Measurements from ENCODE around the gene TMEM235.
"Not testable (repeated sequence)": the region's sequence is repeated elsewhere in the genome, so short reads cannot be mapped to it uniquely, and the experiment has no call there.

The TMEM235 gene

GRCh38 chr17:78219396-78220150, 11.9 kb upstream of the TMEM235 start:
- DNase-seq (ENCODE audit: low spot score) = no peak

GRCh38 chr17:78223061-78223460, 8.4 kb upstream of the TMEM235 start:
- no peak for DNase-seq (ENCODE audit: low spot score)

DNA sequence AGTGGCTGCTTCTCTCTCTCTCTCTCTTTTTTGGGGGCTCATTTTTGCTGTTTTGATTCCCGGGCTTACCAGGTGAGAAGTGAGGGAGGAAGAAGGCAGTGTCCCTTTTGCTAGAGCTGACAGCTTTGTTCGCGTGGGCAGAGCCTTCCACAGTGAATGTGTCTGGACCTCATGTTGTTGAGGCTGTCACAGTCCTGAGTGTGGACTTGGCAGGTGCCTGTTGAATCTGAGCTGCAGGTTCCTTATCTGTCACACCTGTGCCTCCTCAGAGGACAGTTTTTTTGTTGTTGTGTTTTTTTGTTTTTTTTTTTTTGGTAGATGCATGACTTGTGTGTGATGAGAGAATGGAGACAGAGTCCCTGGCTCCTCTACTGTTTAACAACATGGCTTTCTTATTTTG, 7.7 kb upstream of the TMEM235 start:
- no peak for DNase-seq (ENCODE audit: low spot score)

GRCh38 chr17:78224231-78225087, 7.0 kb upstream of the TMEM235 start:
- no peak for DNase-seq (ENCODE audit: low spot score)

GRCh38 chr17:78225088-78225865, 6.2 kb upstream of the TMEM235 start:
- no peak for DNase-seq (ENCODE audit: low spot score)

- no peak for DNase-seq (ENCODE audit: low spot score)
Observed at GRCh38 chr17:78226055-78226758, 5.2 kb upstream of the TMEM235 start.

- DNase-seq (ENCODE audit: low spot score) = no peak
Observed at GRCh38 chr17:78226759-78227454, 4.5 kb upstream of the TMEM235 start.

DNA sequence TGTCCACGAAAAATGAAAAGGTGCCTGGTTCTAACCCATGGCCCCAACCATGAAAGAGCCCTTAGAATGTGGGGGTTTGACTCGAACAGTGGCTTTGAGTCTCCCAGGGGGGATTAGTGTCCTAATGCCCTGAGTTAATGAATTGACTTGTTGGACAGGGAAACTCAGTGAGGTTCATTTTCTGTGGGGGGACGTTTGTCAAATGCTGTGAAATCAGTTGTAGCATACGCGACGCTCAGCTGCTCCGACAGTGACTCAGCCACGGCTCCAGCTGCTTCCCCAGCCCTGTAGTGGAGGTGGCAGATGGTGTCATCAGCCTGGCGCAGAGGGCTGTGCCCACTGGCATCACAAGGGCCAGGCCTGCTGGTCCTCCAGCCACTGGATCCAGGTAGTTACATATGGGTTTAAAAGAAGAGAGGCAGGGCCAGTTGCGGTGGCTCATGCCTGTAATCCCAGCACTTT, 3.9 kb upstream of the TMEM235 start:
- no peak for DNase-seq (ENCODE audit: low spot score)

GRCh38 chr17:78228176-78228575, 3.3 kb upstream of the TMEM235 start:
- no peak for DNase-seq (ENCODE audit: low spot score)

DNA sequence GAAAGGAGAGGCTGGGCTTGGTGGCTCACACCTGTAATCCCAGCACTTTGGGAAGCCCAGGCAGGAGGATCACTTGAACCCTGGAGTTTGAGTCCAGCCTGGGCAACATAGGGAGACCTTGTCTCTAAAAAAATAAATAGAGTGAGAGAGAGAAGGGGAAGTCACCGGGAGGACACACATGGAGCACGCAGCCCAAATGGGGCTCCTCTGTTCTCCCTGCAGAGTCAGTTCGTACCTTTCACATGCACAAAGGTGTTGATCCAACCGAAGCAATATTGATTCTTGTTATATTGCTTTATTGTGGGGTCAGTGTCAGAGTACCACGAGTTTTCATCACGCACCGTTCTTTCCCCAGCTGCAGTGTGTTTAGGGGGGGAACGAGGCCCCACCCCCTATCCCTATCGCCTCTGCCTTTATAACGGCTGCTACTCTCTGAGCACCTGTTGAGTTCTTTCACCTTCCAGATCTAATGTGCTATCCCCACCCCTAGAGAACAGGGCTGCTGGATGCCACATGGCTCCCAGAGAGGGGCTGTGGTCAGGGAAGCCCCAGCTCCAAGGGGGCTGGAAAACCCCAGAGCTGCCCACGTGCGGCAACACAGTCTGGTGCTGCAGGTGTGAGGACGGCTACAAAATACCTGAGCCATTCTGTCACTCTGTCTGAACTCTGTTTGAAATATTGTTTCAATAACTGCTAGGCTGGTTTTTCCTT, 1.0 kb upstream of the TMEM235 start:
- DNase-seq (ENCODE audit: low spot score) = no peak

DNA sequence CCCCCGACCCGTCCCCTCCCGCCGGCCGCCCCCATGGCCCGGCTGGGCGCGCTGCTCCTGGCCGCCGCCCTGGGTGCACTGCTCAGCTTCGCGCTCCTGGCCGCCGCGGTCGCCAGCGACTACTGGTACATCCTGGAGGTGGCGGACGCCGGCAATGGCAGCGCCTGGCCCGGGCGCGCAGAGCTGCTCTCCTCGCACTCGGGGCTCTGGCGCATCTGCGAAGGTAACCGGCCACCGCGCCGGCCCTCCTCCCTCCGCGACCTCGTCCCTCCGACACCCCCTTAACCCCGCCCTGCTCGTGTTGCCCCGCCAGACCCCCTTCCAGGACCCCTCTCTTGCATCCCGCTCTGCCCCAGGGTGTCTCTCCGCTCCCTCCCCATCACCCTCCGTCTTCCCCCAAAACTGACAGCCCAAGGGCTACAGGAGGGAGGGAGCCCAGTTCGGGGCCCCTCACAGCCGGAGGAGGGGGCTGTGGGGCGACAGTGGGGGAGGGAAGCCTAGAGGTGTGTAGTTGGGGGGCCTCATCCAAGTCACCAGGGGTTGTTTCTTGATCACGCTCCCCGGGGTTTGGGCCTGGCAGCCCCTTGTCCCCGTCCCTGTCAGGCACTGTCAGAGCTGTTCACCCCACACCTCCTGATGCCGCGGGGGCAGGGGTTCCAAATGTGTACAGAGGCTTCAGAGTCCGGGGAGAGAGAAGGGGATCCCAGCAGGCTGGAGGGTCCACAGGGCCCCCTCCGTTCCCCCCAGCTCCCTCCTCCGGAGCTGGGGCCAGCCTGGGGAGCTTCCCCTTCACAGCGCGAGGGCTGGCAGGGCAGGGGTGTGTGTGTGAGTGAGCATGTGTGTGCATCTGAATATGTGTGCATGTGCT, 794 bp downstream of the TMEM235 start:
- no peak for DNase-seq (ENCODE audit: low spot score)

- no peak for DNase-seq (ENCODE audit: low spot score)
Observed at GRCh38 chr17:78232859-78233173, 1.4 kb downstream of the TMEM235 start.

DNA sequence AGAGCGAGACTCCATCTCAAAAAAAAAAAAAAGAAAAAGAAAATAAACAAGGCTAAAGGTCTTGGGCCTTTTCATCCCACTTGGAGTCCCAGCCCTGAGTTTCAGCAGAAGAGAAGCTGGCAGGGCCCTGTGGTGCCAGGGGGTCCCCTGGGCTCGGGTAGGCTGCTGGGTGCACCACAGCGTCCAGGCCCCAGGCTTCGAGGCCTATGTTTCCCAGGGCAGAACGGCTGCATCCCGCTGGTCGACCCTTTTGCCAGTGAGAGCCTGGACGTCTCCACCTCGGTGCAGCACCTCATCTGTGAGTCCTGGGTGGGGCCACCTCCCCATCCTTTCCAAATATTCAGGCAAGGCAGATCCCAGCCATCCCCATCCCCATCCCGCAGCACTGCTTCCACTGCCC, 2.2 kb downstream of the TMEM235 start:
- no peak for DNase-seq (ENCODE audit: low spot score)

GRCh38 chr17:78234261-78234865, 2.9 kb downstream of the TMEM235 start:
- no peak for DNase-seq (ENCODE audit: low spot score)

- DNase-seq (ENCODE audit: low spot score) = not testable (repeated sequence)
Observed at GRCh38 chr17:78235022-78235421, 3.6 kb downstream of the TMEM235 start.

- no peak for DNase-seq (ENCODE audit: low spot score)
Observed at GRCh38 chr17:78235885-78236284, 4.5 kb downstream of the TMEM235 start.

GRCh38 chr17:78236362-78237127, 5.1 kb downstream of the TMEM235 start:
- DNase-seq (ENCODE audit: low spot score) = no peak

DNA sequence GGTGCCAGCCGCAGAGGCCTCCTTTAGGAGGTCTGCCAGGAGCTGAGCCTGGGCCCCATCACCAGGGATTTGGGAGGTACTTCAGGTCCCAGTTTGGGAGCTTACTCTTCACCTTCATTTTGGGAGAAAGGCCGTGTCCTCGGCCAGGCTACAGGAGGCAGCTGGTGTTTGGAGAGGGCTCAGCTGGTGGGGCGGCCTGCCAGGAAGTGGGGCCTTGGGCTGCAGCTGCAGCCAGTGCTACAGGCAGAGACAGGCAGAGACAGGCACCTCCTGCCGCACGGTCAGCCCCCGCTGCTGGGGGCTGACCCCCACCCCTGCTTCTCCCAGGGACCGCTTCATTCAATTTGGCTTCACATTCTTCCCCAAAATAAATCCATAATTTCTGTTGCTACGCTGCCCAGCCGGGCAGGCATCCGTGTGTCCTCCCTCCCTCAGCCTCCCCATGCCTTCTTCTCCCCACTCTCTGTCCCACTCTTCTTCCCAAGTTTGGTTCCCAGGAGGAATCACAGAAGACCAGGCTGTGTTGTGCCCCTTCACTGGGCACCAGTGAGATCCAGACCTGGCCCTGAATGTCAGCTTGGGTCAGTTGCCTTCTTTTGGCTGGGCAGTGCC, 6.1 kb downstream of the TMEM235 start:
- DNase-seq (ENCODE audit: low spot score) = no peak

Data from HuH-7.5 (cell line).